HCT116 (cell line): ENCODE measurements around the gene AGBL1. TPM values are rescaled to one million over a fixed set of nuclear protein-coding genes. Genes with fewer than 3 reads are reported as not detected.

Experiments
- ATAC-seq: fragments of 200-7000 bp; cut with Tn5 transposase; 2 replicates; pipeline ENCODE4 v1.9.1; 2020; ENCODE audit warnings: mild to moderate bottlenecking, moderate library complexity
- BruUV-seq: library from RNA; stranded (reverse); fragments of 400-500 nt; replicated peaks from 2 replicates; lab custom pipeline; 2021; lab: Mats Ljungman, UMichigan
- CTCF ChIA-PET: fragments of 300-600 bp; sonication (Branson Sonifier 250); formaldehyde crosslinking; loops from one replicate; lab custom pipeline; 2021; ENCODE audit warnings: antibody characterized with exemption; lab: Charles Lee
- POLR2A ChIA-PET: fragments of 300-600, 350-600 bp; sonication (Branson Sonifier 250); formaldehyde crosslinking; loops from one replicate; lab custom pipeline; 2021; ENCODE audit warnings: antibody characterized with exemption; lab: Charles Lee
- RAD21 ChIA-PET, 2 experiments: fragments of 300-600 bp; sonication (Branson Sonifier 250); formaldehyde crosslinking; loops; one replicate each; lab custom pipeline; 2023; ENCODE audit warnings: low total read pairs in 2 of 2; ENCODE audit not compliant: uncharacterized antibody in 2 of 2, unreplicated experiment in 2 of 2, low non-redundant PET in 1 of 2; lab: Charles Lee
- DNase-seq: peaks from one replicate; pipeline ENCODE4 v3.0.0-alpha.2; 2010; ENCODE audit warnings: low read depth, low spot score
- H2AFZ ChIP-seq: fragments of 200-600 bp; shearing (Covaris generic), sonication (generic); 2 replicates; pipeline ENCODE4 v1.6.1; 2017; ENCODE audit warnings: low read depth, mixed run types, mixed read lengths, antibody characterized with exemption, low read length; ENCODE audit not compliant: poor library complexity, severe bottlenecking
- H3K27ac ChIP-seq: 2 replicates; pipeline ENCODE4 v1.5.1; 2012; ENCODE audit warnings: low read depth, low read length
- H3K27me3 ChIP-seq: fragments of 200-600 bp; sonication (generic); 2 replicates; pipeline ENCODE4 v1.6.1; 2016; ENCODE audit warnings: mixed run types, low read length, mixed read lengths; ENCODE audit not compliant: insufficient read depth
- H3K36me3 ChIP-seq, 2 experiments: fragments of 200-500 bp in 1 of 2; fragments of 200-600 bp in 1 of 2; sonication (Bioruptor generic) in 1 of 2; sonication (generic) in 1 of 2; 2 replicates each; pipeline versions ENCODE4 v1.5.1 to v1.6.1; 2014 to 2016; ENCODE audit warnings: low read length in 2 of 2, inconsistent platforms in 1 of 2, mixed read lengths in 1 of 2, mixed run types in 1 of 2; ENCODE audit not compliant: insufficient read depth in 2 of 2, control insufficient read depth in 1 of 2
- H3K4me1 ChIP-seq, 2 experiments: fragments of 200-600 bp in 1 of 2; sonication (generic) in 1 of 2; 2 replicates each; pipeline versions ENCODE4 v1.5.1 to v1.6.1; 2012 to 2017; ENCODE audit warnings: low read length in 2 of 2, inconsistent platforms in 1 of 2, mild to moderate bottlenecking in 1 of 2, mixed read lengths in 1 of 2, mixed run types in 1 of 2, moderate library complexity in 1 of 2; ENCODE audit not compliant: insufficient read depth in 2 of 2, control insufficient read depth in 1 of 2
- H3K4me2 ChIP-seq: fragments of 200-600 bp; sonication (generic); 2 replicates; pipeline ENCODE4 v1.6.1; 2017; ENCODE audit warnings: mixed run types, low read length, mixed read lengths
- H3K4me3 ChIP-seq, 2 experiments: fragments of 200-600 bp in 1 of 2; sonication (generic) in 1 of 2; replicated peaks in 1 of 2; 2 replicates each; pipeline ENCODE4 v1.5.1; 2011 to 2016; ENCODE audit warnings: low read length in 2 of 2, control low read depth in 1 of 2, low read depth in 1 of 2, mild to moderate bottlenecking in 1 of 2, mixed read lengths in 1 of 2, mixed run types in 1 of 2
- H3K79me2 ChIP-seq: fragments of 200-600 bp; sonication (generic); 2 replicates; pipeline ENCODE4 v1.6.1; 2017; ENCODE audit warnings: mild to moderate bottlenecking, mixed run types, low read length, moderate library complexity, mixed read lengths; ENCODE audit not compliant: insufficient read depth
- H3K9ac ChIP-seq: fragments of 200-600 bp; sonication (generic); 2 replicates; pipeline ENCODE4 v1.6.1; 2016; ENCODE audit warnings: low read length, mixed read lengths
- H3K9me2 ChIP-seq: fragments of 200-600 bp; sonication (generic), shearing (Covaris generic); 2 replicates; pipeline ENCODE4 v1.6.1; 2017; ENCODE audit warnings: mixed run types, mild to moderate bottlenecking, moderate library complexity; ENCODE audit not compliant: insufficient read depth
- H3K9me3 ChIP-seq, 2 experiments: fragments of 200-500 bp in 1 of 2; fragments of 200-600 bp in 1 of 2; sonication (Bioruptor generic) in 1 of 2; sonication (generic) in 1 of 2; 2 replicates each; pipeline ENCODE4 v1.6.1; 2014 to 2017; ENCODE audit warnings: low read length in 2 of 2, mixed read lengths in 2 of 2, inconsistent platforms in 1 of 2, low read depth in 1 of 2, mild to moderate bottlenecking in 1 of 2, mixed run types in 1 of 2, moderate library complexity in 1 of 2; ENCODE audit not compliant: control insufficient read depth in 1 of 2, insufficient read depth in 1 of 2
- H4K20me1 ChIP-seq: fragments of 200-600 bp; sonication (generic), shearing (Covaris generic); 2 replicates; pipeline ENCODE4 v1.6.1; 2017; ENCODE audit warnings: mixed run types, mild to moderate bottlenecking, moderate library complexity; ENCODE audit not compliant: insufficient read depth
- CEBPB ChIP-seq: IDR thresholded peaks from 2 replicates; pipeline ENCODE4 v1.6.1; 2012; ENCODE audit warnings: low read depth
- EGR1 ChIP-seq: IDR thresholded peaks from 2 replicates; pipeline ENCODE4 v1.6.1; 2012; ENCODE audit warnings: low read depth
- EZH2 ChIP-seq: fragments of 200-600 bp; sonication (generic); IDR thresholded peaks from 2 replicates; pipeline ENCODE4 v1.6.1; 2017; ENCODE audit warnings: antibody characterized with exemption, mixed run types
- EZH2phosphoT487 ChIP-seq: fragments of 200-600 bp; IDR thresholded peaks from 2 replicates; pipeline ENCODE4 v1.6.1; 2018; ENCODE audit warnings: antibody characterized with exemption, borderline replicate concordance
- POLR2AphosphoS5 ChIP-seq: IDR thresholded peaks from 2 replicates; pipeline ENCODE4 v1.6.1; 2011; ENCODE audit warnings: mild to moderate bottlenecking, low read depth, low read length, moderate library complexity
- SIN3A ChIP-seq: IDR thresholded peaks from 2 replicates; pipeline ENCODE4 v1.6.1; 2012; ENCODE audit warnings: low read depth
- YY1 ChIP-seq: IDR thresholded peaks from 2 replicates; pipeline ENCODE4 v1.6.1; 2011; ENCODE audit warnings: low read length, low read depth, moderate library complexity, mild to moderate bottlenecking; ENCODE audit not compliant: insufficient replicate concordance; ENCODE audit errors: extremely low read depth
- intact Hi-C: fragments of 100-400 bp; cut with micrococcal nuclease; formaldehyde crosslinking; loops from 2 replicates; pipeline ENCODE4 v1.10.0; 2022
- total RNA-seq: library from RNA; stranded (reverse); gene quantifications from one replicate; pipeline ENCODE4 v1.2.1, GENCODE V29; 2021; ENCODE audit not compliant: unreplicated experiment
- TF ChIP-seq, protein P1 (sequence below): IDR thresholded peaks from 2 replicates; pipeline ENCODE4 v1.6.1; 2011; ENCODE audit warnings: mild to moderate bottlenecking, low read length, moderate library complexity; ENCODE audit not compliant: insufficient replicate concordance; ENCODE audit errors: extremely low read depth
- TF ChIP-seq, protein P2 (sequence below): IDR thresholded peaks from 2 replicates; pipeline ENCODE4 v1.6.1; 2012
- TF ChIP-seq, protein P3 (sequence below): IDR thresholded peaks from 2 replicates; pipeline ENCODE4 v1.6.1; 2012
- TF ChIP-seq, protein P4 (sequence below), 3 experiments: fragments of 200-600 bp in 1 of 3; sonication (generic) in 1 of 3; IDR thresholded peaks in 2 of 3; conservative IDR thresholded peaks in 1 of 3; 2 replicates each; pipeline ENCODE4 v1.5.1; 2012 to 2017; ENCODE audit warnings: low read depth in 2 of 3, low read length in 2 of 3, antibody characterized with exemption in 1 of 3, borderline replicate concordance in 1 of 3, control low read depth in 1 of 3, mild to moderate bottlenecking in 1 of 3, mixed read lengths in 1 of 3, mixed run types in 1 of 3, moderate library complexity in 1 of 3; ENCODE audit not compliant: insufficient read depth in 1 of 3

AGBL1 gene
- total RNA-seq, 1 experiment from 2014 or later = not detected

DNA sequence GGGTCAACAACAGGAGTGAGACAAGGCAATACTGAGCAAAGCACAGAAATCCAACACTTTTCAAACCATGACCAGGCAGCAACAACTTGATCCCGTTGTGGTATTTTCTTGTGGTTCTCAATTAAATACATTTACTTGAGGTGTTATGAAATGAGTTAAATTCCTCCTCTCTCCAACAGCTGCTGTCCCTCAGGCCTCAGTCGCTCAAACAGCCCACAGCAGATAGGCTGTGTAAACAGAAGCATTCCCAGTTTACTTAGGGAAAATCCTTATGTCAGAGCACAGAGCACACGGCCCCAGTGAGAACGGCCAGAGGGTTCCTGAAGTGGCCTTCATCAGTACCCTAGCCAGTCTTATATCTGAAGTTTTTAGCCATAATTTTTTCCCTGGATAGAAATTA is 359.9 kb downstream of the AGBL1 start:
- DNase-seq (no peak), ATAC-seq (no peak)
- no peaks in the 10 kb centered on the region for H3K79me2 ChIP-seq
- no TSS peak for BruUV-seq
- H3K9ac ChIP-seq = no peak overlapping the region
- no peak overlapping the region for H3K4me3 ChIP-seq
- no peaks in the 10 kb centered on the region for H3K36me3 ChIP-seq
- no peak overlapping the region for H2AFZ ChIP-seq
- no peaks in the 10 kb centered on the region for H3K4me1 ChIP-seq
- no peak overlapping the region for H3K4me2 ChIP-seq
- intact Hi-C loops = no loop called here
- ChIA-PET POLR2A (no interaction called here), CTCF (no interaction called here), RAD21 (no interaction called here)
- H3K9me3 ChIP-seq = peaks cover 10 to 31% of the 10 kb centered on the region in 2 experiments; a peak in 2 of 4 replicates
- H3K9me2 ChIP-seq = no peaks in the 10 kb centered on the region
- H3K27ac ChIP-seq = no peak overlapping the region
- H4K20me1 ChIP-seq = no peaks in the 10 kb centered on the region
- H3K27me3 ChIP-seq = no peaks in the 10 kb centered on the region
- TF ChIP-seq SIN3A = no peak
- TF ChIP-seq, protein P1, sequence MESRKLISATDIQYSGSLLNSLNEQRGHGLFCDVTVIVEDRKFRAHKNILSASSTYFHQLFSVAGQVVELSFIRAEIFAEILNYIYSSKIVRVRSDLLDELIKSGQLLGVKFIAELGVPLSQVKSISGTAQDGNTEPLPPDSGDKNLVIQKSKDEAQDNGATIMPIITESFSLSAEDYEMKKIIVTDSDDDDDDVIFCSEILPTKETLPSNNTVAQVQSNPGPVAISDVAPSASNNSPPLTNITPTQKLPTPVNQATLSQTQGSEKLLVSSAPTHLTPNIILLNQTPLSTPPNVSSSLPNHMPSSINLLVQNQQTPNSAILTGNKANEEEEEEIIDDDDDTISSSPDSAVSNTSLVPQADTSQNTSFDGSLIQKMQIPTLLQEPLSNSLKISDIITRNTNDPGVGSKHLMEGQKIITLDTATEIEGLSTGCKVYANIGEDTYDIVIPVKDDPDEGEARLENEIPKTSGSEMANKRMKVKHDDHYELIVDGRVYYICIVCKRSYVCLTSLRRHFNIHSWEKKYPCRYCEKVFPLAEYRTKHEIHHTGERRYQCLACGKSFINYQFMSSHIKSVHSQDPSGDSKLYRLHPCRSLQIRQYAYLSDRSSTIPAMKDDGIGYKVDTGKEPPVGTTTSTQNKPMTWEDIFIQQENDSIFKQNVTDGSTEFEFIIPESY = no peak
- TF ChIP-seq EZH2 = no peak
- no peak for TF ChIP-seq EZH2phosphoT487
- TF ChIP-seq POLR2AphosphoS5 = no peak
- no peak for TF ChIP-seq YY1
- TF ChIP-seq, protein P2, sequence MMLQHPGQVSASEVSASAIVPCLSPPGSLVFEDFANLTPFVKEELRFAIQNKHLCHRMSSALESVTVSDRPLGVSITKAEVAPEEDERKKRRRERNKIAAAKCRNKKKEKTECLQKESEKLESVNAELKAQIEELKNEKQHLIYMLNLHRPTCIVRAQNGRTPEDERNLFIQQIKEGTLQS = no peak
- TF ChIP-seq, protein P3, sequence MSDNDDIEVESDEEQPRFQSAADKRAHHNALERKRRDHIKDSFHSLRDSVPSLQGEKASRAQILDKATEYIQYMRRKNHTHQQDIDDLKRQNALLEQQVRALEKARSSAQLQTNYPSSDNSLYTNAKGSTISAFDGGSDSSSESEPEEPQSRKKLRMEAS = no peak
- no peak for TF ChIP-seq CEBPB
- no peak for TF ChIP-seq EGR1
- TF ChIP-seq, protein P4, sequence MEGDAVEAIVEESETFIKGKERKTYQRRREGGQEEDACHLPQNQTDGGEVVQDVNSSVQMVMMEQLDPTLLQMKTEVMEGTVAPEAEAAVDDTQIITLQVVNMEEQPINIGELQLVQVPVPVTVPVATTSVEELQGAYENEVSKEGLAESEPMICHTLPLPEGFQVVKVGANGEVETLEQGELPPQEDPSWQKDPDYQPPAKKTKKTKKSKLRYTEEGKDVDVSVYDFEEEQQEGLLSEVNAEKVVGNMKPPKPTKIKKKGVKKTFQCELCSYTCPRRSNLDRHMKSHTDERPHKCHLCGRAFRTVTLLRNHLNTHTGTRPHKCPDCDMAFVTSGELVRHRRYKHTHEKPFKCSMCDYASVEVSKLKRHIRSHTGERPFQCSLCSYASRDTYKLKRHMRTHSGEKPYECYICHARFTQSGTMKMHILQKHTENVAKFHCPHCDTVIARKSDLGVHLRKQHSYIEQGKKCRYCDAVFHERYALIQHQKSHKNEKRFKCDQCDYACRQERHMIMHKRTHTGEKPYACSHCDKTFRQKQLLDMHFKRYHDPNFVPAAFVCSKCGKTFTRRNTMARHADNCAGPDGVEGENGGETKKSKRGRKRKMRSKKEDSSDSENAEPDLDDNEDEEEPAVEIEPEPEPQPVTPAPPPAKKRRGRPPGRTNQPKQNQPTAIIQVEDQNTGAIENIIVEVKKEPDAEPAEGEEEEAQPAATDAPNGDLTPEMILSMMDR (IDR thresholded peaks at IDR 0.05 in 2 of 3, conservative IDR thresholded peaks at IDR 0.05 in 1 of 3; ENCODE audit: borderline replicate concordance in 1 of 3, insufficient read depth in 1 of 3, low read depth in 2 of 3, low read length in 2 of 3) = no peak
- TF ChIP-seq, all 23 proteins: peak for 0
